ENCODE measurements around the gene IFT57. TPM values are rescaled to one million over a fixed set of nuclear protein-coding genes. Genes with fewer than 3 reads are reported as not detected.

The IFT57 gene
- total and polyA plus RNA-seq, 2 donors (not counting 1 experiment from before 2014, with no cell fraction given) = 53.6 to 94.4 TPM

- Histone ChIP-seq H3K36me3 (replicated peaks in 1 of 2; ENCODE audit: control extremely low read depth in 1 of 2, control insufficient read depth in 1 of 2, extremely low read depth in 1 of 2, insufficient read depth in 2 of 2, low read length in 1 of 2) (no peaks in the 10 kb centered on the region), H2AFZ (ENCODE audit: insufficient read depth, low read depth, low read length, poor library complexity, severe bottlenecking) (no peak overlapping the region), H3K9ac (ENCODE audit: low read length) (no peak overlapping the region), H3K9me3 (ENCODE audit: control extremely low read depth in 1 of 3, control insufficient read depth in 2 of 3, insufficient read depth in 1 of 3, low read length in 2 of 3) (no peaks in the 10 kb centered on the region), H3K4me1 (ENCODE audit: control insufficient read depth in 2 of 2, insufficient read depth in 2 of 2, low read length in 2 of 2) (peaks cover 40 to 44% of the 10 kb centered on the region in 2 donors), H3K27me3 (replicated peaks in 1 of 4; ENCODE audit: control extremely low read depth in 1 of 4, control insufficient read depth in 3 of 4, insufficient read depth in 4 of 4, low read length in 3 of 4) (no peaks in the 10 kb centered on the region), H3K4me3 (ENCODE audit: control extremely low read depth in 1 of 5, extremely low read depth in 1 of 5, insufficient read depth in 1 of 5, low read depth in 2 of 5, low read length in 4 of 5) (no peak overlapping the region), H3K27ac (ENCODE audit: low read length in 2 of 2) (no peak overlapping the region), H3K79me2 (ENCODE audit: control insufficient read depth, insufficient read depth, low read length) (peaks cover 8% of the 10 kb centered on the region), H4K20me1 (ENCODE audit: control insufficient read depth, insufficient read depth, low read length, poor library complexity, severe bottlenecking) (no peaks in the 10 kb centered on the region), H3K4me2 (replicated peaks; ENCODE audit: low read depth, low read length, poor library complexity, severe bottlenecking) (no peak overlapping the region)
- POLR2A ChIA-PET = interaction anchor here (0.8 kb wide), 1 partner anchor 83 kb away, joined by 4 read pairs; no protein-coding TSS in a partner anchor
- TF ChIP-seq CTCF (IDR thresholded peaks at IDR 0.05) = no peak
- Mint-ChIP-seq H3K9me3 (ENCODE audit: insufficient read depth) (no peaks in the 10 kb centered on the region), H3K4me3 (no peak overlapping the region), H3K27ac (no peak overlapping the region), H3K27me3 (no peaks in the 10 kb centered on the region), H3K4me1 (peaks cover 59% of the 10 kb centered on the region)
- CTCF ChIA-PET = no interaction called here
- WGBS (ENCODE audit: insufficient coverage) = 89% methylated on average over 2 of the region's 3 CpGs
- ATAC-seq (ENCODE audit: low read depth) = no peak
- intact Hi-C loops (cut with micrococcal nuclease) = no loop called here
- no peak for DNase-seq
Observed at GRCh38 chr3:108119398-108120104, 102.7 kb downstream of the IFT57 start.

- Mint-ChIP-seq H3K27me3 (no peaks in the 10 kb centered on the region), H3K4me3 (no peak overlapping the region), H3K9me3 (ENCODE audit: insufficient read depth) (no peaks in the 10 kb centered on the region), H3K4me1 (peaks cover 45% of the 10 kb centered on the region), H3K27ac (no peak overlapping the region)
- Histone ChIP-seq H3K79me2 (ENCODE audit: control insufficient read depth, insufficient read depth, low read length) (peaks cover 8% of the 10 kb centered on the region), H3K4me2 (replicated peaks; ENCODE audit: low read depth, low read length, poor library complexity, severe bottlenecking) (no peak overlapping the region), H3K9me3 (ENCODE audit: control extremely low read depth in 1 of 3, control insufficient read depth in 2 of 3, insufficient read depth in 1 of 3, low read length in 2 of 3) (no peaks in the 10 kb centered on the region), H3K4me1 (ENCODE audit: control insufficient read depth in 2 of 2, insufficient read depth in 2 of 2, low read length in 2 of 2) (peaks cover 30 to 35% of the 10 kb centered on the region in 2 donors), H2AFZ (ENCODE audit: insufficient read depth, low read depth, low read length, poor library complexity, severe bottlenecking) (no peak overlapping the region), H3K4me3 (ENCODE audit: control extremely low read depth in 1 of 5, extremely low read depth in 1 of 5, insufficient read depth in 1 of 5, low read depth in 2 of 5, low read length in 4 of 5) (no peak overlapping the region), H3K36me3 (replicated peaks in 1 of 2; ENCODE audit: control extremely low read depth in 1 of 2, control insufficient read depth in 1 of 2, extremely low read depth in 1 of 2, insufficient read depth in 2 of 2, low read length in 1 of 2) (no peaks in the 10 kb centered on the region), H3K27ac (ENCODE audit: low read length in 2 of 2) (no peak overlapping the region), H4K20me1 (ENCODE audit: control insufficient read depth, insufficient read depth, low read length, poor library complexity, severe bottlenecking) (no peaks in the 10 kb centered on the region), H3K9ac (ENCODE audit: low read length) (no peak overlapping the region), H3K27me3 (replicated peaks in 1 of 4; ENCODE audit: control extremely low read depth in 1 of 4, control insufficient read depth in 3 of 4, insufficient read depth in 4 of 4, low read length in 3 of 4) (no peaks in the 10 kb centered on the region)
- DNase-seq (no peak), ATAC-seq (ENCODE audit: low read depth) (no peak)
- TF ChIP-seq EZH2 (IDR thresholded peaks at IDR 0.05; ENCODE audit: borderline replicate concordance, insufficient read depth, low read depth, low read length, poor library complexity, severe bottlenecking) = no peak
- no peak for TF ChIP-seq CTCF (IDR thresholded peaks at IDR 0.05)
- POLR2A ChIA-PET = interaction anchor here (0.6 kb wide), 1 partner anchor 29 kb away, joined by 7 read pairs; no protein-coding TSS in a partner anchor
- CTCF ChIA-PET = interaction anchor here (0.6 kb wide), 1 partner anchor 1902 kb away, joined by 4 read pairs; no protein-coding TSS in a partner anchor
- intact Hi-C loops (cut with micrococcal nuclease) = no loop called here
- WGBS (ENCODE audit: insufficient coverage) = 100% methylated on average over 1 of the region's 6 CpGs
Observed at GRCh38 chr3:108118038-108118768, 104.0 kb downstream of the IFT57 start.

Data from B cell (primary cell).